ENCODE data around the gene WHAMM.
"Not testable (repeated sequence)": the region's sequence is repeated elsewhere in the genome, so short reads cannot be mapped to it uniquely, and the experiment has no call there.

Gene WHAMM

GRCh38 chr15:82856397-82857170 is 47.2 kb downstream of the WHAMM start:
- no peaks in the 10 kb centered on the region for H3K4me1 ChIP-seq
- no peak for TF ChIP-seq CTCF (IDR thresholded peaks at IDR 0.05; ENCODE audit: low read depth, low read length)
- DNase-seq = no peak

GRCh38 chr15:82858932-82859331 is 49.5 kb downstream of the WHAMM start:
- H3K4me3 ChIP-seq (ENCODE audit: low read depth, low read length) = no peak overlapping the region
- DNase-seq = no peak
- no peaks in the 10 kb centered on the region for H3K9me3 ChIP-seq
- no peaks in the 10 kb centered on the region for H3K4me1 ChIP-seq
- no peaks in the 10 kb centered on the region for H3K36me3 ChIP-seq
- H3K27me3 ChIP-seq = no peaks in the 10 kb centered on the region
- TF ChIP-seq CTCF (IDR thresholded peaks at IDR 0.05; ENCODE audit: low read depth, low read length) = no peak

More at GRCh38 chr15:82856397-82857170, 47.2 kb downstream of the WHAMM start:
- H3K4me3 ChIP-seq (ENCODE audit: low read depth, low read length) = no peak overlapping the region
- no peaks in the 10 kb centered on the region for H3K9me3 ChIP-seq
- H3K36me3 ChIP-seq = no peaks in the 10 kb centered on the region
- no peaks in the 10 kb centered on the region for H3K27me3 ChIP-seq

GRCh38 chr15:82862886-82863285 is 53.5 kb downstream of the WHAMM start:
- TF ChIP-seq CTCF (IDR thresholded peaks at IDR 0.05; ENCODE audit: low read depth, low read length) = no peak
- H3K4me1 ChIP-seq = no peaks in the 10 kb centered on the region
- no peaks in the 10 kb centered on the region for H3K36me3 ChIP-seq
- H3K4me3 ChIP-seq (ENCODE audit: low read depth, low read length) = no peak overlapping the region
- H3K9me3 ChIP-seq = no peaks in the 10 kb centered on the region
- H3K27me3 ChIP-seq = no peaks in the 10 kb centered on the region
- no peak for DNase-seq

GRCh38 chr15:82864967-82865366 is 55.5 kb downstream of the WHAMM start:
- no peaks in the 10 kb centered on the region for H3K36me3 ChIP-seq
- TF ChIP-seq CTCF (IDR thresholded peaks at IDR 0.05; ENCODE audit: low read depth, low read length) = no peak
- H3K4me1 ChIP-seq = no peaks in the 10 kb centered on the region
- no peak overlapping the region for H3K4me3 ChIP-seq (ENCODE audit: low read depth, low read length)
- no peak for DNase-seq
- H3K27me3 ChIP-seq = no peaks in the 10 kb centered on the region
- no peaks in the 10 kb centered on the region for H3K9me3 ChIP-seq

- DNase-seq; H3K27me3 ChIP-seq; H3K9me3 ChIP-seq; H3K36me3 ChIP-seq; H3K4me3 ChIP-seq (ENCODE audit: low read depth, low read length); H3K4me1 ChIP-seq: not testable (repeated sequence)
Observed at GRCh38 chr15:82865581-82865980, 56.2 kb downstream of the WHAMM start.

GRCh38 chr15:82865981-82866380 is 56.6 kb downstream of the WHAMM start:
- H3K4me1 ChIP-seq; H3K36me3 ChIP-seq; H3K27me3 ChIP-seq; DNase-seq; H3K4me3 ChIP-seq (ENCODE audit: low read depth, low read length); H3K9me3 ChIP-seq: not testable (repeated sequence)

GRCh38 chr15:82870727-82871320 is 61.4 kb downstream of the WHAMM start:
- no peak for DNase-seq
- no peaks in the 10 kb centered on the region for H3K9me3 ChIP-seq
- no peak overlapping the region for H3K4me3 ChIP-seq (ENCODE audit: low read depth, low read length)
- no peak for TF ChIP-seq CTCF (IDR thresholded peaks at IDR 0.05; ENCODE audit: low read depth, low read length)
- H3K36me3 ChIP-seq = no peaks in the 10 kb centered on the region
- no peaks in the 10 kb centered on the region for H3K27me3 ChIP-seq
- H3K4me1 ChIP-seq = no peaks in the 10 kb centered on the region
